ENCODE results near the gene GRID1.

The GRID1 gene

GRCh38 chr10:86261470-86261869 lies 105.1 kb downstream of the GRID1 start:
- TF ChIP-seq CTCF (IDR thresholded peaks at IDR 0.05) (no peak), ZFX (IDR thresholded peaks at IDR 0.05; ENCODE audit: borderline replicate concordance) (no peak)
- H3K27ac ChIP-seq: no peak overlapping the region

- H3K27ac ChIP-seq: no peak overlapping the region
- TF ChIP-seq ZFX (IDR thresholded peaks at IDR 0.05; ENCODE audit: borderline replicate concordance) (no peak), CTCF (IDR thresholded peaks at IDR 0.05) (no peak)
These were observed 106.0 kb downstream of the GRID1 start for GRCh38 chr10:86260564-86260963.

GRCh38 chr10:86259901-86260562 lies 106.6 kb downstream of the GRID1 start:
- no peak overlapping the region for H3K27ac ChIP-seq
- TF ChIP-seq ZFX (IDR thresholded peaks at IDR 0.05; ENCODE audit: borderline replicate concordance): no peak
- no peak for TF ChIP-seq CTCF (IDR thresholded peaks at IDR 0.05)

GRCh38 chr10:86258941-86259340 lies 107.7 kb downstream of the GRID1 start:
- TF ChIP-seq CTCF (IDR thresholded peaks at IDR 0.05) (no peak), ZFX (IDR thresholded peaks at IDR 0.05; ENCODE audit: borderline replicate concordance) (no peak)
- H3K27ac ChIP-seq: no peak overlapping the region

GRCh38 chr10:86258499-86258898 lies 108.1 kb downstream of the GRID1 start:
- TF ChIP-seq CTCF (IDR thresholded peaks at IDR 0.05) (no peak), ZFX (IDR thresholded peaks at IDR 0.05; ENCODE audit: borderline replicate concordance) (no peak)
- H3K27ac ChIP-seq: no peak overlapping the region

GRCh38 chr10:86257683-86258082 lies 108.9 kb downstream of the GRID1 start:
- TF ChIP-seq ZFX (IDR thresholded peaks at IDR 0.05; ENCODE audit: borderline replicate concordance): no peak
- TF ChIP-seq CTCF (IDR thresholded peaks at IDR 0.05): no peak
- H3K27ac ChIP-seq: no peak overlapping the region

- TF ChIP-seq CTCF (IDR thresholded peaks at IDR 0.05): no peak
- H3K27ac ChIP-seq: no peak overlapping the region
These were observed 109.8 kb downstream of the GRID1 start for GRCh38 chr10:86256690-86257315.

Data from 22Rv1 (cell line).